ENCODE measurements around the gene ZNF45. TPM values are rescaled to one million over a fixed set of nuclear protein-coding genes. Genes with fewer than 3 reads are reported as not detected.
"Not testable (repeated sequence)": the region's sequence is repeated elsewhere in the genome, so short reads cannot be mapped to it uniquely, and the experiment has no call there.

The ZNF45 gene
- total RNA-seq, 2 donors from 2014 or later = 8.1 to 16.9 TPM

DNA sequence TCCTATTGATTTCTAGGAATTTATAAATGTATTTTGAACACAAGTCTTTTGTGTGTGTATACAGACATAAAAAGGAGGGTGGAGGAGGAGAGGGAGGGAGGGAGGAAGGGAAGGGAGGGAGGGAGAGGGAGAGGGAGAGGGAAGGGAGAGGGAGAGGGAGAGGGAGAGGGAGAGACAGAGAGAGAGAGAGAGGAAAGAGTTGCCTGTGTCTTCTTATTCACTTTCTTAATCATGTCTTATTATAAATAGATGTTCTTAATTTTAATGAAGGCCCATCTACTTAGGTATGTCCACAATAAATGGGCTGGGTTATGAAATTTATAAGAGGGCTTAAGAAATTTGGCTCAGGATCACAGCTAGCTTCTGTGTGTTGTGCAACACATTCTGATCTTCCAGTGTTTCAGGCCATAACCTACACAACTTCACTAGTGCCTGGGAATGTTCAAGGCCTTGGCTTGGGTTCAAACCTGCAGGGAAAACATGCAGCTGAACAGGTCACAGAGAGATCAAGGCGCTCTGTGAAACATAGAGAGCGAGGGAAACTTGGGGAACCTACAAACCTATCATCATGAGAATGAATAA, 39.3 kb downstream of the ZNF45 start:
- H3K27me3 ChIP-seq (replicated peaks; ENCODE audit: insufficient read depth) = no peaks in the 10 kb centered on the region
- no peak for TF ChIP-seq CTCF (IDR thresholded peaks at IDR 0.05)
- H3K27ac ChIP-seq = no peak overlapping the region
- no peaks in the 10 kb centered on the region for H3K4me1 ChIP-seq (ENCODE audit: control insufficient read depth in 1 of 2, low read depth in 2 of 2)
- H3K36me3 ChIP-seq = peaks cover 4% of the 10 kb centered on the region
- DNase-seq (ENCODE audit: low spot score) (no peak), ATAC-seq (ENCODE audit: insufficient number of reproducible peaks, low FRiP score, low read depth) (no peak)
- H3K4me3 ChIP-seq = no peak overlapping the region
- H3K9me3 ChIP-seq = peaks cover 39% of the 10 kb centered on the region

GRCh38 chr19:43883864-43884263, 51.2 kb downstream of the ZNF45 start, which contains the start of gene ZNF404:
Gene ZNF404 (minus strand): TSS chr19:43883964.
- Histone ChIP-seq H3K4me3 (no peak within 1 kb of the TSS), H3K4me1 (ENCODE audit: control insufficient read depth in 1 of 2, low read depth in 2 of 2) (no peaks in the 10 kb centered on the region), H3K9me3 (peaks cover 81% of the 10 kb centered on the region), H3K27ac (no peak within 1 kb of the TSS), H3K27me3 (replicated peaks; ENCODE audit: insufficient read depth) (no peaks in the 10 kb centered on the region), H3K36me3 (no peaks in the 10 kb centered on the region)
- DNase-seq (ENCODE audit: low spot score) = no peak
- no peak for TF ChIP-seq CTCF (IDR thresholded peaks at IDR 0.05)
- no peak for ATAC-seq (ENCODE audit: insufficient number of reproducible peaks, low FRiP score, low read depth)

- peaks cover 84% of the 10 kb centered on the region for H3K9me3 ChIP-seq
- H3K4me3 ChIP-seq = no peak overlapping the region
- no peaks in the 10 kb centered on the region for H3K4me1 ChIP-seq (ENCODE audit: control insufficient read depth in 1 of 2, low read depth in 2 of 2)
- no peak overlapping the region for H3K27ac ChIP-seq
- TF ChIP-seq CTCF (IDR thresholded peaks at IDR 0.05) = no peak
- DNase-seq (ENCODE audit: low spot score) (no peak), ATAC-seq (ENCODE audit: insufficient number of reproducible peaks, low FRiP score, low read depth) (no peak)
- no peaks in the 10 kb centered on the region for H3K36me3 ChIP-seq
- H3K27me3 ChIP-seq (replicated peaks; ENCODE audit: insufficient read depth) = no peaks in the 10 kb centered on the region
These were observed 54.6 kb downstream of the ZNF45 start for GRCh38 chr19:43880483-43880882.

GRCh38 chr19:43872547-43873336, 62.3 kb downstream of the ZNF45 start:
- Histone ChIP-seq H3K4me1 (ENCODE audit: control insufficient read depth in 1 of 2, low read depth in 2 of 2) (no peaks in the 10 kb centered on the region), H3K27me3 (replicated peaks; ENCODE audit: insufficient read depth) (no peaks in the 10 kb centered on the region), H3K9me3 (peaks cover 93% of the 10 kb centered on the region), H3K27ac (no peak overlapping the region), H3K4me3 (no peak overlapping the region), H3K36me3 (peaks cover 7% of the 10 kb centered on the region)
- ATAC-seq (ENCODE audit: insufficient number of reproducible peaks, low FRiP score, low read depth) (no peak), DNase-seq (ENCODE audit: low spot score) (no peak)
- no peak for TF ChIP-seq CTCF (IDR thresholded peaks at IDR 0.05)

GRCh38 chr19:43866923-43867322, 68.2 kb downstream of the ZNF45 start:
- H3K27ac ChIP-seq; H3K36me3 ChIP-seq; H3K4me1 ChIP-seq (ENCODE audit: control insufficient read depth in 1 of 2, low read depth in 2 of 2); H3K27me3 ChIP-seq (replicated peaks; ENCODE audit: insufficient read depth); H3K4me3 ChIP-seq; DNase-seq (ENCODE audit: low spot score); ATAC-seq (ENCODE audit: insufficient number of reproducible peaks, low FRiP score, low read depth): not testable (repeated sequence)
- peaks cover 75% of the 10 kb centered on the region for H3K9me3 ChIP-seq

Other genes with a start within 250 kb of the ZNF45 start
- gene IRGC, start 219.2 kb downstream of the ZNF45 start, total RNA-seq = not detected
- 10 to 100 TPM; 18.3 to 49.1 TPM for gene SMG9, start 180.3 kb downstream of the ZNF45 start, total RNA-seq
- 1 to 10 TPM; 2.8 to 3.5 TPM for gene KCNN4, start 154.3 kb downstream of the ZNF45 start, total RNA-seq
- 1 to 10 TPM; 5.9 to 6.5 TPM for gene LYPD5, start 132.8 kb downstream of the ZNF45 start, total RNA-seq
- 10 to 100 TPM in 1 of 2 donors, 1 to 10 TPM in 1; 8.1 to 15.3 TPM for gene ZNF283, start 108.0 kb downstream of the ZNF45 start, total RNA-seq
- 1 to 10 TPM in 1 of 2 donors, not detected in 1; 2.7 TPM for gene ZNF404, start 51.3 kb downstream of the ZNF45 start, total RNA-seq
- gene ZNF221, start 15.9 kb upstream of the ZNF45 start, total RNA-seq = 10 to 100 TPM in 1 of 2 donors, 1 to 10 TPM in 1; 5.8 to 11.9 TPM
- gene ZNF155, start 48.9 kb upstream of the ZNF45 start, total RNA-seq = 10 to 100 TPM in 1 of 2 donors, 1 to 10 TPM in 1; 2.0 to 15.2 TPM
- gene ZNF230, start 67.7 kb upstream of the ZNF45 start, total RNA-seq = 1 to 10 TPM; 7.3 to 7.9 TPM
- 1 to 10 TPM; 1.8 to 4.7 TPM for gene ZNF222, start 90.1 kb upstream of the ZNF45 start, total RNA-seq
- 1 to 10 TPM; 2.0 to 6.6 TPM for gene ZNF223, start 116.8 kb upstream of the ZNF45 start, total RNA-seq
- 1 to 10 TPM; 2.0 to 2.1 TPM for gene ZNF284, start 136.9 kb upstream of the ZNF45 start, total RNA-seq
- 10 to 100 TPM; 33.7 to 34.9 TPM for gene ZNF224, start 159.1 kb upstream of the ZNF45 start, total RNA-seq
- gene ZNF225, start 178.1 kb upstream of the ZNF45 start, total RNA-seq = 1 to 10 TPM; 2.2 to 8.3 TPM
- gene ZNF234, start 206.3 kb upstream of the ZNF45 start, total RNA-seq = 1 to 10 TPM; 6.4 to 8.7 TPM
- gene ZNF226, start 229.8 kb upstream of the ZNF45 start, total RNA-seq = 10 to 100 TPM in 1 of 2 donors, 1 to 10 TPM in 1; 9.7 to 14.6 TPM

Measured in thoracic aorta (tissue), 2 donors.